Posterior vena cava (tissue), 2 donors: ENCODE measurements around the gene IQGAP3. TPM values are rescaled to one million over a fixed set of nuclear protein-coding genes. Genes with fewer than 3 reads are reported as not detected.

Experiments
- DNase-seq: peaks from one replicate; pipeline ENCODE4 v3.0.0-alpha.2; 2020; ENCODE audit warnings: low spot score
- intact Hi-C, 2 donors: fragments of 100-400 bp; cut with DNase I; formaldehyde crosslinking; loops; one replicate each; pipeline versions ENCODE4 v1.14.1 to v1.14.2; 2022 to 2023
- total RNA-seq, 2 donors: library from RNA; stranded (reverse); fragmentation: NEBNext Ultra II Directional; extraction: Animal tissue kit (Norgen Biotek cat#: 25700); gene quantifications; one replicate each; pipeline ENCODE4 v1.2.1, GENCODE V29; 2021
- donor health status: DM: yes; HTN: yes; CAD: no.
- donor health status: DM: yes; HTN: yes; CAD: no.

Gene IQGAP3
- total RNA-seq, 2 donors from 2014 or later = 0.43 to 0.79 TPM

GRCh38 chr1:156480411-156481192, 91.8 kb downstream of the IQGAP3 start:
- peak; percentile 90 for DNase-seq
- intact Hi-C loops = loop anchor here (10.0 kb wide), 2 partner anchors 114 to 124 kb away; partner anchors contain the start of genes GPATCH4 (in 1 of the 2) and NAXE (in 1 of the 2)

- intact Hi-C loops = loop anchor here (10.0 kb wide), 2 partner anchors 115 to 125 kb away; partner anchors contain the start of genes GPATCH4 (in 1 of the 2) and NAXE (in 1 of the 2)
- peak; percentile 58 for DNase-seq
These were observed 92.4 kb downstream of the IQGAP3 start for GRCh38 chr1:156480016-156480370.

DNA sequence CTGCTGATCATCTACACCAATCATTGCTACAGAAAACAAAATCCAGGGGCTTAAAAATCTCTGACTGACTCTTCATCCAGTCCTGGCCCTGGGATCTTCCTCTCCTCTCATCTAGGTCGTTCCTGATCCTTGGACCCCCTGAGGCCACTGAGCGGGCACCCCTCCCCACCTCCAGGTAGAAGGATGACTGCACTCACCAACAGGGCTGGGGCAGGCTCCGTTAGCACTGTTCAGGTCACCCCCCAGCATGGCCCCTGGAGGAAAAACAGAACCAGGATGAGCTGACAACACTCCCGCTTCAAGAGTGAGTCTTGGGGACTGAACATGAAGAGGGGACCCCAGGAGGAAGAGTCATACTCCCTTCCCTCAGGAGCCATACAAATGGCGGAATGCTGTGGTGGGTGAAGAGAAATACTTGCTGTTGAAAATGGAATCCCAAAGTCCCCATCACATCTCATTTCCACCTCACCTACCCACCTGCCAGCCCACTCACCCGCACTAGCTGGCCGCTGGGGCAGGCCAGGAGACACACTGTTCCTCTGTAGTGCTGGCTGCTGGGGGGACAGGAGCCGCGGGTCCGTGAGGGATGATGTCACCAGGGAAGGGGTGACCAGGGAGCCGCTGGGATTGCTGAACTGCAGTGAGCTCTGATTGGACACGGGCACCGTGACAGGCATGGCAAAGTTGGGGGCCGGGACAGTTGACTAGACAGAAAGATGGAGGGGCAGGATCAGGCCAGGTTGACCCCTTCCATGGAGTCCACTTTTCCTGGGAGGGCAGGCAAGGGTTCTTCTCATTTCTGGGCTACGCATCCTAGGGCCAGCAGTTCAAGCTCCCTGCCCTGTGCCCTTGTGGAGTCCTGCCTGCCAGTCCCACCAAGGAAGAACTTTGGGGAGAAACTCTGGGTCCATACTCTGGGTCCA, 93.0 kb downstream of the IQGAP3 start:
- intact Hi-C loops = loop anchor here (10.0 kb wide), 2 partner anchors 115 to 125 kb away; partner anchors contain the start of genes GPATCH4 (in 1 of the 2) and NAXE (in 1 of the 2)
- DNase-seq = peak; percentile 76

GRCh38 chr1:156478250-156478627, 94.1 kb downstream of the IQGAP3 start:
- DNase-seq = peak; percentile 26
- intact Hi-C loops = no loop called here

DNA sequence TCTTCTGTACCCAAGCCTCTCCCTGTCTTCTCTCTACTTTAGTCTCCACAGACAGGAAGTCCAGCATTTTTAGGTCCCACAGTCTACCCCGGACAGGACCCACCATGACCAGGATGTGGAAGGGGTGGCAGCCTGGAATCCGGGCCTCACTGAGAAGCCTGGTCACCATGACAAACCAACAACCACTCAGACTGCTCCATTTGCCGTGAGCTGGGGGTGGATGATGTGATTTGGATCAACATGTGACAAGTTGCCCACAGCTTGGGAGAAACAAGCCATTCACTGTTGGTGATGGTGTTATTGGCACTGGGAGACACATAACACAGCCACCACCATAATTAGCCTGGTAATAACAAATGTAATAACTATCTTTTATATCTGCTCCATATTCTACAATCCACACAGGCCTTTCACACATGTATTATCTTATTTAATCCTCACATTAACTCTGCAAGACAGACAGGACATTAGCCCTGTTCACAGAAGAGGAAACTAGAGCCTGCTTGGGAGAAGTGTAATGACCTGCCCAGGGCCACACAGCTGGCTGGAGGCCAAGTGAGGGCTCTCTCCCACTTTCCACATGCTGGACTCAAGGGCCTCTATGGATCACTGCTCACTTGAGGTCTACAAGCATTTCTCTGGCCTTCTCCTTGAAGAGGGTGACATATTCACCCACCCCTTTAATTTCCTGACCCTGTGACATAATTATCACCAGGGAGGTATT, 94.7 kb downstream of the IQGAP3 start:
- intact Hi-C loops = no loop called here
- peak; percentile 80 for DNase-seq

DNA sequence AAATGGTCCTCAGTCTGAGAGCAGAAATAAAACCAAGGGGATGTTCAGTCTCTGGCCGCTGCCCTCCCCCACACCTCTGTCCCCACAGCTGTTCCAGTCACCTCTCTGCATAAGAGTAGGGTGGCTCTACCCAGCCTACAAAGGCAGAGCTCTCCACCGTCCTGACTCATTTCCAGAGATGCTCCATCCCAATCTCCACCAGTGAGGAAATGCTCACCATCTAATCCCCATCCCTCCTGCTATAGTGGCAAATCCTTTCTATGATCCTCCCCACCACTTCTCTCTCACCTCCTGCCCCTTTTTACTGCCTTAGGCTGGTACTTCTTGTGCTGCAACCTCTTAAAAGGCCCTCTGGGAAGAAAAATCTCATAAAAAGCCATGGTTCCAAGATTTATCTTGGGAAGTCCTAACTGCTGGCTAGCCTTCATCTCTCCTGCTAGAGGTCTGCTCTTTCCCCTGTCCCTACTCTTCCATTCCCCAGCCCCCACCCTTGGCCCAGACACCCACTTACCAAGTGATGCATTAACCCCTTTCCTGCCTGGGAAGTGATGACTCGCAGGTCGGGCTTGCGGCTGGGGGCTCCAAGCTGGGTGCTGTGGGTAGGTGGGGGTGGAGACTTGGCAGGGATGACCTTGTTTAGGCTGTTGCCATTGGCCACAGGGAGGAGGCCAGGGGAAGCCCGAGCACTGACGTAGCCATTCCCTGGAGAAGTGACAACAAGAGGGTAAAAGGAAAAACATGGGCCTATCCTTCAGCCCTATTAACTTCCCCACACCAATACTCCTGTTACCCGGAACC, 95.7 kb downstream of the IQGAP3 start:
- intact Hi-C loops = no loop called here
- DNase-seq = peak; percentile 90

DNA sequence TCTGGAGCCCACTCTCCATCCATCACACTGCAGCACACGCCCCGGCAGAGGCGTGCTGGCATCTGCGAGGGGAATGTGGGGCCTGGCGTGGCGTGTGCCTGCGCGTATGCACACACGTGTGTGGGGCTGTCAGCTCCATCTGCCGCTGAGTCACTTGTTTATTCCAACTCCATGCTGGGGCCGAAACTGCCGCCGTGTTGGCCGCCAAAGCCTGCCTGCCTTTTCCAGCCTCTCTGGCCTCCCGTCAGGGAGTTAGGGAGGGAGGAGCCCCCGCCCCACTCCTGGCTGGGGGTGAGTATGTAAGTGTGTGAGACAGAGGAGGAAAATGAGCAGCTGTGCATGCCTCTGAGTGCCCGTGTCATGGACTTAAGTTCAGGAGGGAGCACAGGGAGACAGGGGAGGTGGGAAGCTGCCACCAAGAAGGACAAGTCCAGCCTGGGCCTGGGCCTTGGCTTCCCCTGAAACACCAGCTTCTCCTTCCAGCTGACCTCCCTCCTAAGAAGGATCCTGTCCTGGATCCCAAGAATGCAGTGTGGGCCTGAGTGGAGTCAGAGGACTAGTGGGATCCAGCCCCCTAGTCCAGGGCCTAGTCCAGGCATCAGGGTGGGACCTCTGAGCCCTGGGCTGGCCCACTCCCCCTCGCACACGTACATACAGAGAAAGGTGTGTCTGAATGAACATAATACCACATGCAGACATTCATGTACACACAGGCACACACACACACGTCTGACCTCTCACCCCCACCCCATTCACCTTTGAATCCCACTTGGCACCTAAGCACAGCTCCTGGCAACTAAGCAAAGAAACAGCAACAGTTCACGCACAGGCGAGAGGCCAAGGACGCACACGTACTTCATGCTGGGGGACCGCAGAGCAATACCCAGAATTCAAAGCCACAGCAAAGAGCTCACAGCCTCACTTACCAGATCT, 96.5 kb downstream of the IQGAP3 start:
- intact Hi-C loops = no loop called here
- DNase-seq = peak; percentile 96

Other genes with a start within 250 kb of the IQGAP3 start
- 100 to 1,000 TPM; 124 to 133 TPM for gene CCT3, start 234.3 kb downstream of the IQGAP3 start, total RNA-seq
- not detected for gene TSACC, start 234.0 kb downstream of the IQGAP3 start, total RNA-seq
- not detected for gene RHBG, start 203.4 kb downstream of the IQGAP3 start, total RNA-seq
- 100 to 1,000 TPM in 1 of 2 donors, 10 to 100 TPM in 1; 77.5 to 102 TPM for gene MEF2D, start 71.8 kb downstream of the IQGAP3 start, total RNA-seq
- not detected for gene TTC24, start 7.2 kb upstream of the IQGAP3 start, total RNA-seq
- 10 to 100 TPM; 62.5 to 82.1 TPM for gene NAXE, start 19.2 kb upstream of the IQGAP3 start, total RNA-seq
- gene GPATCH4, start 28.9 kb upstream of the IQGAP3 start, total RNA-seq = 10 to 100 TPM; 28.3 to 37.7 TPM
- gene HAPLN2, start 46.9 kb upstream of the IQGAP3 start, total RNA-seq = 1 to 10 TPM; 4.4 to 8.7 TPM
- under 1 TPM; 0.29 to 0.60 TPM for gene BCAN, start 69.6 kb upstream of the IQGAP3 start, total RNA-seq
- 100 to 1,000 TPM in 1 of 2 donors, 10 to 100 TPM in 1; 100.0 to 142 TPM for gene NES, start 104.8 kb upstream of the IQGAP3 start, total RNA-seq
- 10 to 100 TPM in 1 of 2 donors, 1 to 10 TPM in 1; 9.2 to 20.9 TPM for gene CRABP2, start 133.0 kb upstream of the IQGAP3 start, total RNA-seq
- gene METTL25B, start 155.9 kb upstream of the IQGAP3 start, total RNA-seq = 10 to 100 TPM; 19.6 to 21.6 TPM
- gene ISG20L2, start 156.2 kb upstream of the IQGAP3 start, total RNA-seq = 10 to 100 TPM; 17.3 to 20.3 TPM
- gene MRPL24, start 168.5 kb upstream of the IQGAP3 start, total RNA-seq = 10 to 100 TPM; 60.5 to 63.7 TPM
- gene HDGF, start 179.1 kb upstream of the IQGAP3 start, total RNA-seq = 100 to 1,000 TPM; 101 to 126 TPM
- gene PRCC, start 195.0 kb upstream of the IQGAP3 start, total RNA-seq = 10 to 100 TPM; 44.3 to 48.6 TPM
- 1 to 10 TPM; 3.2 to 3.4 TPM for gene SH2D2A, start 244.3 kb upstream of the IQGAP3 start, total RNA-seq